Ectodermal cell (in vitro differentiated cells): Measurements from ENCODE around the gene LEUTX.
A peak's percentile ranks its signal among the peaks of the same experiment; 100 is the strongest.
"Not testable (repeated sequence)": the region's sequence is repeated elsewhere in the genome, so short reads cannot be mapped to it uniquely, and the experiment has no call there.

Experiments used
- H3K27ac ChIP-seq: 2 replicates; pipeline ENCODE4 v1.7.0; 2013; ENCODE audit warnings: mild to moderate bottlenecking, low read depth, low read length; ENCODE audit not compliant: insufficient read depth, poor library complexity, severe bottlenecking
- H3K27me3 ChIP-seq: 2 replicates; pipeline ENCODE4 v1.7.0; 2013; ENCODE audit warnings: mild to moderate bottlenecking, low read length; ENCODE audit not compliant: insufficient read depth, control insufficient read depth, poor library complexity, severe bottlenecking
- H3K36me3 ChIP-seq: one replicate; pipeline ENCODE4 v1.7.0; 2013; ENCODE audit warnings: low read length; ENCODE audit not compliant: control insufficient read depth, insufficient read depth
- H3K4me1 ChIP-seq: one replicate; pipeline ENCODE4 v1.7.0; 2013; ENCODE audit warnings: low read length; ENCODE audit not compliant: control insufficient read depth, insufficient read depth
- H3K4me3 ChIP-seq: 2 replicates; pipeline ENCODE4 v1.7.0; 2013; ENCODE audit warnings: low read depth, low read length, control low read depth; ENCODE audit not compliant: insufficient read depth
- H3K9me3 ChIP-seq: 2 replicates; pipeline ENCODE4 v1.7.0; 2013; ENCODE audit warnings: mild to moderate bottlenecking, low read length, moderate library complexity; ENCODE audit not compliant: control insufficient read depth
- WGBS, 2 experiments: methylation state at CpG; one replicate each; pipeline ENCODE4 v1.1.7; 2013; ENCODE audit warnings: missing lambda C conversion rate in 2 of 2; 5-methylcytosine and 5-hydroxymethylcytosine counted together

LEUTX gene

DNA sequence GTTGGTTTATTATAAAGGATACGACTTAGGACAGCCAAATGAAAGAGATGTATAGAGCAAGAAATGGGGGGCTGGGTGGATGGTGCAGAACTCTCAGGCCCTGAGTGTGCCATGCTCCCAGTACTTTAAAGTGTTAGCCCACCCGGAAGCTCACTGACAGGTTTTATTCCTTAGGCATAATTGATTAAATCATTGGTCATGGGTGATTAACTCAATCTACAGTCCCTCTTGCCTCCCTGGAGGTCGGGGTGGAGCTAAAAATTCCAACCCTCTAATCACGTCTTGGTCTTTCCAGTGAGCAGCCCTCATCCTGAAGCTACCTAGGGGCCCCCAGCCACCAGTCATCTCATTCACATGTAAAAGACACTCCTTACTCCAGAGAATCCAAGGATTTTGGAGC is 9.9 kb upstream of the LEUTX start:
- H3K27me3 ChIP-seq: no peaks in the 10 kb centered on the region
- H3K4me3 ChIP-seq: no peak overlapping the region
- no peaks in the 10 kb centered on the region for H3K36me3 ChIP-seq
- no peaks in the 10 kb centered on the region for H3K9me3 ChIP-seq
- no peak overlapping the region for H3K27ac ChIP-seq
- WGBS, 2 experiments: 65 to 66% methylated on average over 4 of the region's 4 CpGs
- H3K4me1 ChIP-seq: peaks cover 7% of the 10 kb centered on the region

GRCh38 chr19:39780894-39781293 is 2.2 kb downstream of the LEUTX start:
- Histone ChIP-seq H3K27me3 (no peaks in the 10 kb centered on the region), H3K27ac (no peak overlapping the region), H3K9me3 (no peaks in the 10 kb centered on the region), H3K4me1 (no peaks in the 10 kb centered on the region), H3K4me3 (no peak overlapping the region), H3K36me3 (no peaks in the 10 kb centered on the region)
- 83 to 90% methylated on average over 3 of the region's 3 CpGs for WGBS, 2 experiments

DNA sequence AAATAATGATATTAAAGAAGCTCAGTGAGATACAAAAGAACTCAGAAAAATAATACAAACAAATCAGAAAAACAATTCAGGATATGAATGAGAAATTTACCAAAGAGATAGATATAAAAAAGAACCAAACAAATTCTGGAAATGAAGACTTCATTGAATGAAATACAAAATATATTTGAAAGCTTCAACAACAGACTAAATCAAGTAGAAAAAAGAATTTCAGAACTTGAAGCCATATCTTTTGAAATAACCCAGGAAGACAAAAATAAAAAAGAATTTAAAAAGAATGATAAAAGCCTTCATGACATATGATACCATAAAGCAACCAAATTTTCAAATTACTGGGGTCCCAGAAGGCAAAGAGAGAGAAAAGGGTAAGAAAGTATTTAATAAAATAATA is 9.6 kb downstream of the LEUTX start:
- no peaks in the 10 kb centered on the region for H3K36me3 ChIP-seq
- no peaks in the 10 kb centered on the region for H3K4me1 ChIP-seq
- no peaks in the 10 kb centered on the region for H3K9me3 ChIP-seq
- no peaks in the 10 kb centered on the region for H3K27me3 ChIP-seq
- no peak overlapping the region for H3K4me3 ChIP-seq
- H3K27ac ChIP-seq: no peak overlapping the region

- Histone ChIP-seq H3K4me1 (no peaks in the 10 kb centered on the region), H3K27ac (no peak overlapping the region), H3K36me3 (no peaks in the 10 kb centered on the region), H3K27me3 (no peaks in the 10 kb centered on the region), H3K4me3 (peak overlapping the region; percentile 57), H3K9me3 (no peaks in the 10 kb centered on the region)
- WGBS, 2 experiments: 0 to 1% methylated on average over 16 to 17 of the region's 17 CpGs
These were observed 14.4 kb downstream of the LEUTX start for GRCh38 chr19:39792999-39793546.

DNA sequence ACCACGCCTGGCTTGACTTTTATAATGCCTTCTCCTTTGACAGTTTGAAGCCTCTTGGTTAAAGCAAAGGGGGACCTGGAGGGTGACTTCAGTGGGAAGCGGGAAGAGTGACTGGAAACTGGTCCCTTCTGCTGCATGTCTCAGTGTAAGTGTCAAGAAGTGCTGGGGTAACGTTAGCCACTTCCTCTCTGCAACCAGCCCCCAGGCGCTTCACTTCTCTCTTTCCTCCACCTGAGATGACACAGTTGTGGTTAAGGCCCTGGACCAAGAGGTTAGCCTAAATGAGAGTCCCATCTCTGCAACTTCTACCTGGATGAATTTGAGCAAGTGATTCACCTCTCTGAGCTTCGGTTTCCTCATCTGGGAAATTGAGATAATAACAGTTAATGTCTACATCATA is 16.3 kb downstream of the LEUTX start:
- Histone ChIP-seq H3K9me3 (no peaks in the 10 kb centered on the region), H3K4me3 (no peak overlapping the region), H3K4me1 (no peaks in the 10 kb centered on the region), H3K27ac (no peak overlapping the region), H3K36me3 (no peaks in the 10 kb centered on the region), H3K27me3 (no peaks in the 10 kb centered on the region)
- WGBS, 2 experiments: 82 to 83% methylated on average over 5 of the region's 5 CpGs

GRCh38 chr19:39796000-39796498 is 17.4 kb downstream of the LEUTX start:
- no peaks in the 10 kb centered on the region for H3K36me3 ChIP-seq
- no peaks in the 10 kb centered on the region for H3K9me3 ChIP-seq
- no peak overlapping the region for H3K27ac ChIP-seq
- H3K27me3 ChIP-seq: no peaks in the 10 kb centered on the region
- WGBS, 2 experiments: 40 to 44% methylated on average over 2 of the region's 2 CpGs
- H3K4me3 ChIP-seq: no peak overlapping the region
- H3K4me1 ChIP-seq: no peaks in the 10 kb centered on the region

DNA sequence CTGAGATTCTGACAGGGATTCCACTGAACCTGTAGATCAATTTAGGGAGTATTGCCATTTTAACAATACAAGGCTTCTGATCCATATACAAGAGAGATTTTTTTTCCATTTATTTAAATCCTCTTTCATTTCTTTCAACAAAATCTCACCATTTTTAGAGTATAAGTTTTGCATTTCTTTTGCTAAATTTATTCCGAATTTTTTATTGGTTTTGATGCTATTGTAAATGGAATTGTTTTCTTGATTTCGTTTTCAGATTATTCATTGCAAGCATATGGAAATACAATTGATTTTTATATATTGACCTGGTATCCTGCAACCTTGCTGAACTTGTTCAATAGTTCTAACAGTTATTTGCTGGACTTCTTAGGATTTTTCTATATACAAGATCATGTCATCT is 18.4 kb downstream of the LEUTX start:
- no peaks in the 10 kb centered on the region for H3K36me3 ChIP-seq
- H3K27me3 ChIP-seq: no peaks in the 10 kb centered on the region
- H3K4me1 ChIP-seq: no peaks in the 10 kb centered on the region
- no peak overlapping the region for H3K27ac ChIP-seq
- H3K4me3 ChIP-seq: no peak overlapping the region
- 83 to 86% methylated on average over 1 of the region's 2 CpGs for WGBS, 2 experiments
- H3K9me3 ChIP-seq: no peaks in the 10 kb centered on the region

- Histone ChIP-seq H3K4me3 (no peak overlapping the region), H3K27me3 (no peaks in the 10 kb centered on the region), H3K27ac (no peak overlapping the region), H3K4me1 (no peaks in the 10 kb centered on the region), H3K36me3 (no peaks in the 10 kb centered on the region), H3K9me3 (no peaks in the 10 kb centered on the region)
- 57 to 61% methylated on average over 4 of the region's 4 CpGs for WGBS, 2 experiments
These were observed 24.3 kb downstream of the LEUTX start for GRCh38 chr19:39802958-39803357.

GRCh38 chr19:39805104-39805503 is 26.4 kb downstream of the LEUTX start:
- Histone ChIP-seq H3K36me3 (no peaks in the 10 kb centered on the region), H3K4me3 (no peak overlapping the region), H3K4me1 (no peaks in the 10 kb centered on the region), H3K27me3 (no peaks in the 10 kb centered on the region), H3K27ac (no peak overlapping the region), H3K9me3 (no peaks in the 10 kb centered on the region)
- 91 to 93% methylated on average over 5 of the region's 5 CpGs for WGBS, 2 experiments

DNA sequence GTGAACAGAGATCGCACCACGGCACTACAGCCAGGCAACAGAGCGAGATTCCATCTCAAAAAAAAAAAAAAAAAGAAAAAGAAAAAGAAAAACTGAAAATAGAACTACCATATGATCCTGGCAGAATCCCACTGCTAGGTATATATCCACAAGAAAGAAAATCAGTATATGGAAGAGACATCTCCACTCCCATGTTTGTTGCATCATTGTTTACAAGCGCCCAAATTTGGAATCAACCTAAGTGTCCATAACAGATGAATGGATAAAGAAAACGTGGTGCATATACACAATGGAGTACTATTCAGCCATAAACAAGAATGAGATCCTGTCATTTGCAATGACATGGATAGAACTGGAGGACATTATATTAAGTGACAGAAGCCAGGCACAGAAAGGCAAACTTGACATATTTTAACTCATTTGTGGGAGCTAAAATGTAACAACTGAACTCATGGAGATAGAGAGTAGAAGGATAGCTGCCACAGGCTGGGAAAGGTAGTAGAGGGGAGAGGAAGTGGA is 29.3 kb downstream of the LEUTX start:
- WGBS, 2 experiments: 79 to 89% methylated on average over 3 to 5 of the region's 5 CpGs
- Histone ChIP-seq H3K9me3 (no peaks in the 10 kb centered on the region), H3K27ac (no peak overlapping the region), H3K4me3 (no peak overlapping the region), H3K27me3 (no peaks in the 10 kb centered on the region), H3K36me3 (no peaks in the 10 kb centered on the region), H3K4me1 (no peaks in the 10 kb centered on the region)

DNA sequence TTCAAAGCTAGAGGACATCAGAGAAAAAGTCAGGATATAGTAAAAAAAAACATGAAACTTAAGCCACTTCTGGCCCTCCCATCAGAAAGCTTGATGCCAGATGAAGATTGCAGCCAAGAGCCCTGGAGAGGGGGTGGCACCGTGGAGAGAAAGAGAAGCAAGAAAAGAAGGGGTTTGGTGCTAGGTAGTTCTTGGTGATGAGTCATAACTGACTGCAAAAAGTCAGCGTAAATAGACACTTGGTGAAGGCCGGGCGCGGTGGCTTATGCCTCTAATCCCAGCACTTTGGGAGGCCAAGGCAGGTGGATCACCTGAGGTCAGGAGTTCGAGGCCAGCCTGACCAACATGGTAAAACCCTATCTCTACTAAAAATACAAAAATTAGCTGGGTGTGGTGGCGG is 30.0 kb downstream of the LEUTX start:
- H3K9me3 ChIP-seq, H3K27ac ChIP-seq, H3K27me3 ChIP-seq, H3K36me3 ChIP-seq, H3K4me3 ChIP-seq, H3K4me1 ChIP-seq: not testable (repeated sequence)
- WGBS, 2 experiments: 84 to 96% methylated on average over 7 of the region's 7 CpGs
